ENCODE results near the gene CLNK. TPM values are rescaled to one million over a fixed set of nuclear protein-coding genes. Genes with fewer than 3 reads are reported as not detected.

Gene CLNK
- total and polyA plus RNA-seq, 4 donors, result 0.04 to 0.57 (median 0.14) TPM; not detected in 1

GRCh38 chr4:10567766-10568165 is 116.8 kb downstream of the CLNK start:
- Histone ChIP-seq H3K36me3 (ENCODE audit: control insufficient read depth in 4 of 4, insufficient read depth in 4 of 4, low read length in 4 of 4) (no peaks in the 10 kb centered on the region), H3K27me3 (ENCODE audit: control insufficient read depth in 3 of 3, insufficient read depth in 3 of 3, low read length in 2 of 3) (no peaks in the 10 kb centered on the region), H3K4me1 (ENCODE audit: control insufficient read depth in 5 of 5, insufficient read depth in 5 of 5, low read length in 5 of 5) (no peaks in the 10 kb centered on the region), H3K4me3 (no peak overlapping the region), H3K9me3 (ENCODE audit: control insufficient read depth in 4 of 4, insufficient read depth in 3 of 4, low read length in 3 of 4) (peaks cover 0 to 4% (median 1%) of the 10 kb centered on the region in 4 donors), H3K9ac (ENCODE audit: insufficient read depth in 1 of 2, low read length in 2 of 2) (no peak overlapping the region), H3K27ac (ENCODE audit: low read depth in 1 of 2, low read length in 1 of 2) (no peak overlapping the region)
- ATAC-seq (ENCODE audit: insufficient read depth, low FRiP score) (no peak), DNase-seq (no peak)
- TF ChIP-seq CTCF (IDR thresholded peaks at IDR 0.05; ENCODE audit: control extremely low read depth, extremely low read depth), result no peak

- 90 to 92% methylated on average over 5 of the region's 5 CpGs for WGBS, 2 donors
- Histone ChIP-seq H3K9me3 (ENCODE audit: control insufficient read depth in 4 of 4, insufficient read depth in 3 of 4, low read length in 3 of 4) (peaks cover 0 to 4% (median 2%) of the 10 kb centered on the region in 4 donors), H3K9ac (ENCODE audit: insufficient read depth in 1 of 2, low read length in 2 of 2) (no peak overlapping the region), H3K36me3 (ENCODE audit: control insufficient read depth in 4 of 4, insufficient read depth in 4 of 4, low read length in 4 of 4) (no peaks in the 10 kb centered on the region), H3K4me3 (no peak overlapping the region), H3K27ac (ENCODE audit: low read depth in 1 of 2, low read length in 1 of 2) (no peak overlapping the region), H3K4me1 (ENCODE audit: control insufficient read depth in 5 of 5, insufficient read depth in 5 of 5, low read length in 5 of 5) (no peaks in the 10 kb centered on the region), H3K27me3 (ENCODE audit: control insufficient read depth in 3 of 3, insufficient read depth in 3 of 3, low read length in 2 of 3) (no peaks in the 10 kb centered on the region)
- no peak for TF ChIP-seq CTCF (IDR thresholded peaks at IDR 0.05; ENCODE audit: control extremely low read depth, extremely low read depth)
- DNase-seq, result no peak
- ATAC-seq (ENCODE audit: insufficient read depth, low FRiP score), result no peak
These were observed 119.3 kb downstream of the CLNK start for GRCh38 chr4:10565166-10565780.

- Histone ChIP-seq H3K27me3 (ENCODE audit: control insufficient read depth in 3 of 3, insufficient read depth in 3 of 3, low read length in 2 of 3) (no peaks in the 10 kb centered on the region), H3K9me3 (ENCODE audit: control insufficient read depth in 4 of 4, insufficient read depth in 3 of 4, low read length in 3 of 4) (no peaks in the 10 kb centered on the region), H3K36me3 (ENCODE audit: control insufficient read depth in 4 of 4, insufficient read depth in 4 of 4, low read length in 4 of 4) (no peaks in the 10 kb centered on the region), H3K9ac (ENCODE audit: insufficient read depth in 1 of 2, low read length in 2 of 2) (no peak overlapping the region), H3K4me1 (ENCODE audit: control insufficient read depth in 5 of 5, insufficient read depth in 5 of 5, low read length in 5 of 5) (peaks cover 0 to 6% (median 0%) of the 10 kb centered on the region in 5 donors), H3K27ac (ENCODE audit: low read depth in 1 of 2, low read length in 1 of 2) (no peak overlapping the region), H3K4me3 (no peak overlapping the region)
- peak; percentile 57 for TF ChIP-seq CTCF (IDR thresholded peaks at IDR 0.05; ENCODE audit: control extremely low read depth, extremely low read depth)
- WGBS, 2 donors, result 10 to 12% methylated on average over 6 of the region's 6 CpGs
- DNase-seq, result peak; percentile 62 to 90 (median 87)
- ATAC-seq (ENCODE audit: insufficient read depth, low FRiP score), result peak; percentile 68
These were observed 129.9 kb downstream of the CLNK start for GRCh38 chr4:10554694-10555093.

GRCh38 chr4:10554121-10554520 is 130.4 kb downstream of the CLNK start:
- Histone ChIP-seq H3K9me3 (ENCODE audit: control insufficient read depth in 4 of 4, insufficient read depth in 3 of 4, low read length in 3 of 4) (no peaks in the 10 kb centered on the region), H3K27ac (ENCODE audit: low read depth in 1 of 2, low read length in 1 of 2) (no peak overlapping the region), H3K27me3 (ENCODE audit: control insufficient read depth in 3 of 3, insufficient read depth in 3 of 3, low read length in 2 of 3) (no peaks in the 10 kb centered on the region), H3K4me1 (ENCODE audit: control insufficient read depth in 5 of 5, insufficient read depth in 5 of 5, low read length in 5 of 5) (peaks cover 0 to 6% (median 0%) of the 10 kb centered on the region in 5 donors), H3K36me3 (ENCODE audit: control insufficient read depth in 4 of 4, insufficient read depth in 4 of 4, low read length in 4 of 4) (no peaks in the 10 kb centered on the region), H3K4me3 (no peak overlapping the region), H3K9ac (ENCODE audit: insufficient read depth in 1 of 2, low read length in 2 of 2) (no peak overlapping the region)
- ATAC-seq (ENCODE audit: insufficient read depth, low FRiP score) (no peak), DNase-seq (no peak)
- no peak for TF ChIP-seq CTCF (IDR thresholded peaks at IDR 0.05; ENCODE audit: control extremely low read depth, extremely low read depth)
- WGBS, 2 donors, result 79 to 82% methylated on average over 2 of the region's 2 CpGs
